Activated CD4-positive, alpha-beta T cell treated with anti-CD3 and anti-CD28 coated beads for 4 hours (primary cell): ENCODE measurements around the gene LCP1.

ENCODE experiments used
- DNase-seq, 2 donors: peaks; one replicate each; pipeline ENCODE4 v3.0.0-alpha.2; 2020

Gene LCP1

DNA sequence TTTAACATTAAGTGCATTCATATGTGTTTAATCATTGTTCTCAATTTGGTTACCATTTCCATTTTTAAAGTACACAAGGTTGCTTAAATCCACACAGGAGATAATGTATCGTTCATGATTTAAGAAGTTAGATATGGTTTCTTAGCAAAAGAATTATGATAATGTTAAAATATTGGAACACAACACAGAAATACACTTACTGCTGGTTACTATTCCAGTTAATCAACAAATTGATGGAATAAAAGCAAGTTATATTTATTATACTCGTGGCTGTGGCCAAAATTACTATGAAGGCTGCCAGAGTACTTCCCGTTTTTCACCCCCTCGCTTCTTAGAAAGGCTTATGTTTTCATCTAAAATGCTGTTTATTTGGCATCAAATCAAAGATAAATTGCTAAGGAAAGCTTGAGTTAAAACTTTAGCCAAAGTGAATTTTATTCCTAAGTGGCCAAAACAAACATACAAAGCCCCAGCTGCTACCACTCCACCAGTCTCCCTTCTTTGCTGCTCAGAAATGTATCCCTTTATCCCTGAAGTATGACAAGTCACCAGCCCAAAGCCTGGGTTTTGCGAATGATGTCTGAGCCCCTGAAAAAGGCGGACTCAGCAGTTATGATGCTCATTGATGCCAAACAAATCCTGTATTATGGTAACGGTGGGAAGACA is 27.7 kb downstream of the LCP1 start:
- no peak for DNase-seq

DNA sequence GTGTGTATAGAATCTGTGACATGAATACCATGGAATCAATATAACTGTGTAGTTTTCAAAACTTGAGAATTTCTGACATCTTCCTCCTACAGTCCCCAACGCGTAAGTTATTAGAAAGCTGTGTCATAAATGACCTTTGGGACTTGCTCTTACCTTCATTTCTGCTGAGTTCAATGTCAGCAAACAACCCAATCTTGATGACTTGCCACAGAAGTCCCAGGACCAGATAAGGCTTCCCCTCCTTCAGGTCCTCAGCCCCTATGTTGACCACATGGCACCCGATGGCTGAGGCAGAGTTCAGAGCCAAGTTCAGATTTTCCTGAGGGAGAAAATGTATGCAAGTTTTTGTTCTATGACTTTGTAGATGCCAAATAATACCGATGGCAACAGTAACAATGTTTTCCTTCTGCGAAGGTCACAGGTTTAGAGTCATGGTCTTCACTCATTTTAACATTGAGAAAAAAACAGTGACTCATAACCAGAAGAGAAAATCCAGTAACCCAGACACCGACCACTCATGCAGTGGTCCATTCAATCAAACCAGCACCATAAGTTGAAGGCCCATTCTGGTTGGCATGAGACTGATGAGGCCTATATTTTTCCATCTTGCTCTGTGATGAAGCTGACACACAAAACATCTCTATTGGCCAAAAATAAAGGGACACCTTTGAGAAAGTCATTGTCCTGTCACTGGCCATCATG is 29.2 kb downstream of the LCP1 start:
- DNase-seq, result no peak

DNA sequence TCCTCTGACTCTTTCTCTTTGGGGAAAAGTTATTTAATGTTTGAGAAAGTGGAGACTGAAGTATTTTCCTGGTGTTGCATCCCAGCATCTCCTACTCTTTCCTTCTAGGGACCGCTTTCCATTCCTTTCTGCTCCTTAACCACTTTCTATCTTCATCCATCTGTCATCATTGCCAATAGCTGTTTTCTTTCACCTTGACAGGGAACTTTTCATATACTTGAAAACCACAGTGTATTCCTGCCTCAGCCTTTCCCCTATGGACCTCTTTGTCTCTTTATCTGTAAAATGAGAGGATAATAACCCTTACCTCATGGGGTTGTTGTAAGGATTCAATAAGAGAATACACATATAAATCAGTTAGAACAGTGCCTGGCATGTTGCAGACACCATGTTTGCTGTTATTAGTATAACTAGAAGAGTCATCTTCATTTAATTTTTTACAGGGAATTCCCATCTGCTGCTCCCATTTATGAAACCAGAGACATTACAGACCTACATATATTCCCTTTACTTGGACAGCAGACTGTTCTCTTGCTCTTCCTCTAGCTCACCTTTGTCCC is 31.8 kb downstream of the LCP1 start:
- no peak for DNase-seq

DNA sequence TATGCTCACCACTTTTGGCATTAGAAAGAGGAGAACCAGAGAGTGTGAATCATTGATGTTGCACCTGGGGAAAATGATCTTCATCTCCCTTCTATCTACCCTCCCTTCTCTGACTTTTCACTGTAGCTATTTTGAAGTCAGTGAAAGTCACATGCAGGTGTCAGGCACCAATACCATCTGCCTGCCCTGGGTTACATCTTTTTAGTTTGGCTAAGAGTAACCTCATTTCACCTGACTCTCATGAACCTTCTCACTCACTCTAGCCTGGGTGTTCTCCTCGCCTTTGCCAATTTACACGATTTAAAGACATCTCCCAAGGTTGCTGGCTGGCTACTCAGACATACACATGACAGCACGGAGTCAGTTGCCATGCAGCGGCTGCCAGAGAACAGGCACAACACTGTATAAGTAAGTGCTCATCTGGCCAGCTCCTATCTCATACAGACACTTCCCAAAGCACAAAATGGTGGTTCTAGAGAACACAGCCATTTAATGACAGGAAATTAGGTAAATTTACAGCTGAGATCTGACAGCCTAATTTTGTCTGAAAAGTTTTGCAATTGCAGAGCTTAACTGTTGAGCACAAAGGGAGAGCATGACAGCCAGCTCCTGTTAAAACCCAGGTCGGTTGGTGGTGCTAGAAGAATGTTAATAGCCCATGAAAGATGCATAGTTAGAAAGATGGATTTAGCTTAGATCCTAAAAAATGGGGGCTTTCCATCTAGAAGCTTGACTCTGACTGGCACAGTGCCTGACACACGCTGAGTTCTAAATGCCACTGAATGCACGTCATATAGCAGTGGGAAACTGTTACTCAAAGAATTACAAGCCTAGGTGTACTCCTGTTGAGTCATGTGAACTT is 32.5 kb downstream of the LCP1 start:
- peak in 1 of 2 donors; percentile 31 for DNase-seq

DNA sequence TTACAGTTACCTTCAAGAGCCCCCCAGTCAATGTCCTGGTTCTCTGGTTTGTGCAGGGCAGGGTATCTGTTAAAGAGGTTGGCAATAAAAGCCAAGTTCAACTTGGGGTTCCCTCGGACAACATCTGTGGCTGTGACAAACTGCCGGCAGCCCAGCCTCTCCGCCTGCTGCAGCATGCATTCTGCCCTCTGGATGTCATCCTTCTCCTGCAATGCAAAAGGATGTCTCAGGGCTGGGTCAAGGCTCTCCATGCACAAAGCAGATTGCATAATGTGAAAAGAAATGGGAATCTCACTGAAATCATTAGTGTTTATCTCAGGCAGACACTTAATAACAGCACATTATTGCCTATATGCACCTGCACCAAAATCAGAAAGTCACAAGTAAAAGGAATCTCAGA is 35.1 kb downstream of the LCP1 start:
- no peak for DNase-seq

DNA sequence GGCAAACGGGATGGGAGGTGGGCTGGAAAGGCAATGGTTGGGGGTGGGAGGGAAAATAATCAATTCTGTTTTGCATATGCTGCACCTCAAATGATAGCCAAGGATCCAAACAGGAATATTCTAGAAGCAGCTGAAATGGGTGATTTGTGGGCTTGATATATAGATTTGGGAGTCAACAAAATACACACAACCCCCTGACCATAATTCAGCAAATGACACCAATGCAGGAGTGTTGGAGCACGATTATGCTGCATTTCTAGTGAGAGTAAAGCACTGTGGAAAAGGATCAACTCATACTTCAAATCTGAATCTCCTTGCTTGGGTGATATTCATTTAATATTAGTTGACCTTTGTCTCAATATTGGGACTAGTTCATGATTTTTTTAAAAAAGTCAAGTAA is 36.0 kb downstream of the LCP1 start:
- DNase-seq, result no peak

DNA sequence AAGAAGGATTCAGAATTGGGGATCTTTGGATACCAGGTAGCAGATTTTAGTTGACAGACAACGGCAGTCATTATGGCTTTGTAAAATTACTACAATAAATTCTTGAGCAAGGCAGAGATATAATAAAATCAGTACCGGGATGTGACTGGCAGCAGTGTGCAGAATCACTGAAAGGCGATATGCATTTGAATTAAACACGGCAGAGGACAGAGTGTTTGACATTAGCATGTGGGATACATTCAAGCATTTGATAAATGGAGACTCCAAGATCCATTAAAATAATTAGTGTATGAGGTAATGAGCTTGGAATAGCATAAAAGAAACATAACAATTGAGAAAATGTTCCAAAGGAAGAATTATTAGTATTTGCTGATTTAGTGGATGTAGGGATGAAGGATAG is 36.8 kb downstream of the LCP1 start:
- DNase-seq, result no peak

DNA sequence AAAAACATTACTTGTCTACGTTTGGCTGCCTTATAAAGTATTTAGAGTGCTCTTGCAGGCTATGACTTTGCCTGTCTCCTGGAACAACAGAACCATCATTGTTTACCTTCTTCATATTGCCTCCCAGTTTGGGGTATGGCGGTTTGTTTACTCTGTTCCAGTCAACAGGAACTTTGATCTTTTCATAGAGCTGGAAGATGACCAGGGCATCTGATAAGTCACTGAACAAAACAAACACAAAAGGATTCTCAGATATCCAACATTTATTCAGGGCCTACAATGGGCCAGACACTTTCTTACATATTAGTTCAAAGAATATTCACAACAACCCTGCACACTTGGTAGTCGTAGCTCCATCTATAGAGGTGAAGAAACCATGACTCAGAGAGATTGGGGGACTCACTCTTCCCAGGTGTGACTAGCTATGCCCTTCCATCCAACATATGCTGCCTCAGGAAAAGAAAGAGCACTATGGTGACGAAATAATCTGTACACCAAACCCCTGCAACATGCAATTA is 38.7 kb downstream of the LCP1 start:
- DNase-seq, result no peak

DNA sequence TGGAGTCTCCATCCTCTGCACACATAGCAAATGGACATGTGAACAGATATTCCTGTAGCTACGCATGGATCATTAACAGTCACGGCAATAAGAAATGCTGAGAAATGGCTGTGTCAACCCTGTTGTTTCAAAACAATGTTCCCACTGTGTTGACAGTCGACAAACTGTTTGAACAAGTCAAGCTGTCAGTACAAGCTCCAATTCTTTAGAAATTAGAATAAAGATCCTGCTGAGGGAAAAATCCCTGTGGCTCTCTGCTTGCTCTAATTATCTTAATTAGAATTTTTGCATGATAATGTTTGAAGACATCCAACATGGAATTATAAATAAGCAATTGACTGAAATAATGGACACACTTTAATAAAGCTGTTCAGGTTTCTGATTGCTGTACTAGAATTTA is 39.2 kb downstream of the LCP1 start:
- DNase-seq, result no peak

DNA sequence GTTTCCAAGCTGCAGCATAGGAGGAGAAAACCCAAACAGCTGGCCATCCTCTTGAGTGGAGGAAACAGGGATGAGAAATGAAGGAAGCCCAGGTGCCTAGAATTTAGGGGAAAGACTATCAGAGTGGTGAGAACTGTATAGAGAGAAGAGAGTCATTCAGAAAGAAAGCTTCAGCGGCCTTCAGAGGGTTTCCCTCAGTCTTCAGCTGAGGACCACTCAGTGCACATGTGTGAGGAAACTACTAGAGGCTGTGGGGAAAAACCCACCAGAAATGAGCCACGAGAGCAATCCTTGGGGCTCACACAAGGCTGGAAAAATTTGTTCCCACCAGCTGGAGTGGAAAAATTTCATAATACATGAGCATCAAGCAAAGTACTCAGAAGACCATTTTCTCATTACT is 41.9 kb downstream of the LCP1 start:
- DNase-seq, result no peak

DNA sequence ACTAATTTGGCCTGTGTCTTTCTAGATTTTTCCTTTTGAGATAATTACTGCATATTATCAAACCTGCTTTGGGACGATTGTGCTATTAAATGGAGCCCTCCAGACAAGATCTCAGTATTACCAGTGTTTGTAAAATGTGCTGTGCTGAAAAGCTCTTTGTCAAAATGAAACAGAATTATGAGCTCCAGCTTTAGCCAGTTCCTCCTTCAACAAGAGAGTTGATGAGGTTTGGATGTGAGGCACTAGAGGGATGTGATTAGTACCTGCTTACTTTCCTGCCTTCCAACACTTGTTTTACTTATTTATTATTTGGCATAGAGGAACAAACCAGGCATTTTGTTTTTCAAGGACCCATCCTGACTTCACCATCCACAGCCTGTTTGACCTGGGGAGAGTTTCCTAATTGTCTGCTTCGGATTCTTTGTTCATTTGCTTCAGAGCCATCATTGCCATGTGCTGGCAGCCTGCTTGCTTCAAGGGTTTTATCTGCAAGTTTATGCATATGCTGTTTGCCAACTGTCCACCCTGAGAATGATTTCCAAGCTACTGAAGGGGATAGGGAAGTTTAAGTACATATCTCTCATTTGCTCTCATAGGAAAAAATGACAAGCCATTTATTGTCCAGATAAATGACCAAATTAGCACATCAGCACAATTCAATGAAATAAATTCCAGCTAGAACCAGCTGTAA is 44.2 kb downstream of the LCP1 start:
- no peak for DNase-seq

DNA sequence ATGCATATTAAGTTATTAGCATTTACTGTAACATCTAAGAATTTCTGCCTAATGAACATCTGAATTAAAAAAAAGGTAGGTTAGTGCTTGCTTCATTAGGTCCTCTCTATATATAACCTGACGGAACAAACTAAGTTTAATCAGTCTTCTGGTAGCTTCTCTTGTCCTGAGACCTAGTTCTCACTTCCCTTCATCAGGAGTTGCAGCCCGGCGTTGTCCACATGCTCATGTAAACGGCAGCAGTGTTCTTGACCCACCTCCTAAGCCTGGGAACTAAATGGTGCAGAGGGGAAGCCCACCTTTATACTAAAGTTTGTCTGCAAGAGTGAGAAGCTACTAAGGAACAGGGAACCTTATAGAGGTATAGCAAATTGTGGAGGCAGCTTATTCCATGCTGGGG is 45.3 kb downstream of the LCP1 start:
- no peak for DNase-seq

DNA sequence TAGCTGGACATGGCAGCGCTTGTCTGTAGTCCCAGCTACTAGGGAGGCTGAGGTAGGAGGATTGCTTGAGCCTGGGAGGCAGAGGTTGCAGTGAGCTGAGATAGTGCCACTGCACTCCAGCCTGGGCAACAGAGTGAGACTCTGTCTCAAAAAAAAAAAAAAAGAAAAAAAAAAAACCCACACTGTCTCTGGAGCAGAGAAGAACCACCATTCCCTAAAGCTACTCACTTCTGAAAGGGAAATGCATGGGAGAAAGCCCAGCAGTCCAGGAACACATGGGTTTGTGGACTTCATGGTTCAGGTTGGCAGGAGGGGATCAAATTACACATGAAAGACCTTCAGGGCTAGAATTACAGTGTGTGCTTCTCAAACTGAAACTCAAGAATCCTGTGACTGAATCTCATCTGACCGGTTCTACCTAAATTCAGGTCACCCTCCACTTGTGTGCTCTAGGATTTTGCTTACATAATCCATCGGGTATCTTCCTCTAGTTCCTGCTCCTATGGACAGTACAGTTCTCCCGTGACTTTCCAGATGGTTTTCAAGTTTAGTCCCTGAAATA is 46.9 kb downstream of the LCP1 start:
- no peak for DNase-seq

DNA sequence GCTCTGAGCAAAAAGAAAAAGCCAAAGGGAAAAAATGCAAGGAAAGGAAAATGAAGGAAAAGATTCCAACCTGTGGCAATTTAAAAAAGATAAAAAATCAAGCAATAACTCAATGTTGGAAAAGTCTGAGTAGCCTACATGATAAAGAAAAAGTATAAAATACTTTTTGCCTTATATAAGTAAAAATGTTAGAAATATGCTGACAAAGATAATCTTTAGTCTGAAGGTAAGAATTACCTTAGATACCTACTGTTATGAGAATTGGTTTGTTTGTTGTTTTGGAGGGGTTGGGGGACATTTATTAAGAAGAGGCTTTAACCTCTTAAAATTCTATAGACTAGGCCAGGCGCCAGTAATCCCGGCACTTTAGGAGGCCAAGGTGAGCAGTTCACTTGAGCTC is 47.5 kb downstream of the LCP1 start:
- no peak for DNase-seq

DNA sequence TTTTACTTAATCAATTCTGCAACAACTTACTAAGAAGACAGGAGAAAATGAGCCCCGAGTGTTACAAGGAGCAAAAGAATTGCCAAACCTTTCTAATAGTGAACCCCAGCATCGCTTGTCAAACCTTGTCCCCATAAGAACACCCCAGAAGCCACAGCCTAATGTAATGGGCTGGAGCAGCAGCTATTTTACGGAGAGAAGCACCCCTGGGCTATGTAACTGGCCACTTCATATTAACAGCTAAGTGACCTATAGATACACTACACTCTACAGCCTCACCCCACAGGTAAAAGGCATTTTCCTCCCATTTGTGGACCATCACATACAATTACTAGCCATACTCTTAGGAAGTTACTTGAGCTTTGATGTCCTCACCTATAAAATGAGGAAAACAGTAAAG is 49.9 kb downstream of the LCP1 start:
- no peak for DNase-seq

DNA sequence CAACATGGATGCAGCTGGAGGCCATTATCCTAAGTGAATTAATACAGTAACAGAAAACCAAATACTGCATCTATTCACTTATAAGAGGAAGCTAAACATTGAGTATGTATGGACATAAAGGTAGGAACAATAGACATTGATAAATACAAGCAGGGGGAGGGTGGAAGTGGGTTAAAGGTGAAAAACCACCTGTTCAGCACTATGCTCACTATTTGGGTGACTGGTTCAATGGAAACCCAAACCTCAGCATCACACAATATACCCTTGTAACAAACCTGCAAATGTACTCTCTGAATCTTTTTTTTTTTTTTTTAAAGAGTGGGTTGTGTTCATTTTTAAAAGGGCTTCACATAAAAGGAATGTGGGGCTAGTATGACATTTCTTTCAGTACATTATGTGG is 50.3 kb downstream of the LCP1 start:
- DNase-seq, result no peak

DNA sequence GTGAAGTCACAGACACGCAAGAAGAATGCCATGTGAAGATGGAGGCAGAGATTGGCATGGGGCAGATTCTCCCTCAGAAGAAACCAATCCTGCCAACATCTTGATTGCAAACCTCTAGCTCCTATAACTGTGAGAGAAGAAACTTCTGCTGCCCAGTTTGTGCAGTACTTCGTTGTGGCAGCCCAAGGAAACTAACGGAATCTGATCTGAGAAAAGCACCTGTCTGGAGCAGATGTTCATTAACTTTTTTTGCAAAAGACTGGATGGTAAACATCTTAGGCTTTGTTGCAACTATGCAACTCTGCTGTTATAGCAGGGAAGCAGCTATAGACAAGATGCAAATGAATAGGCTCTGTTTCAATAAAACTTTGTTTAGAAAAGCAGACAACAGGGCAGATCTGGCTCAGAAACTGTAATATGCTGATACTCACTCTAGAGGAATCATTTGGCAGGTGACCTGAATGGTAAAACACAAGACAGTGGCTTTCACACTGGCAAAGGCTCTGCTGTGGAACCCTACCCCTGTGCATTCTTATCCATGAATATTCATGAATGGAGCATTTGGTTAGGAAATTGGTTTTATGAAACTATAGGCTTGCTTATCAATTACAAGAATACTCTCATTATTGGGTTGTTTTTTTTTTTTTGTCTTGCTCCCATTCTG is 51.9 kb downstream of the LCP1 start:
- no peak for DNase-seq

DNA sequence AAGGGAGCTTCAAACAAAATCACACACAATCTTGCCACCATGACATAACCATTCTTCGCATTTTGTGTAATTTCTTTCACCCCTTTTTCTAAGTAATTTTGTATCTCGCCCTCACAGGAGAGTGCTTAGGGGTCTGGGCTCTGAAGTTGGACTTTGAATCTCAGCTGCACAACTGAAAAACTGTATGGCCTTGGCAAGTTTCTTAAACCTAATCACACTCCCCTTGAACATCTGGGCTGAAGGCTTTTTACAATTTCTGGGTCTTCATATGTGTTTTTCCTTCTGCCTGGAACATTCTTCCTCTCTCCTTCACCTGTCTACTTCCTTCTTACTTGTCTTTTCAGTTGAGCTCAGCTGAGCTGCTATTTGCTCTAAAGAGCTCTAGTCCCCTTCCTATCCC is 52.9 kb downstream of the LCP1 start:
- DNase-seq, result no peak

DNA sequence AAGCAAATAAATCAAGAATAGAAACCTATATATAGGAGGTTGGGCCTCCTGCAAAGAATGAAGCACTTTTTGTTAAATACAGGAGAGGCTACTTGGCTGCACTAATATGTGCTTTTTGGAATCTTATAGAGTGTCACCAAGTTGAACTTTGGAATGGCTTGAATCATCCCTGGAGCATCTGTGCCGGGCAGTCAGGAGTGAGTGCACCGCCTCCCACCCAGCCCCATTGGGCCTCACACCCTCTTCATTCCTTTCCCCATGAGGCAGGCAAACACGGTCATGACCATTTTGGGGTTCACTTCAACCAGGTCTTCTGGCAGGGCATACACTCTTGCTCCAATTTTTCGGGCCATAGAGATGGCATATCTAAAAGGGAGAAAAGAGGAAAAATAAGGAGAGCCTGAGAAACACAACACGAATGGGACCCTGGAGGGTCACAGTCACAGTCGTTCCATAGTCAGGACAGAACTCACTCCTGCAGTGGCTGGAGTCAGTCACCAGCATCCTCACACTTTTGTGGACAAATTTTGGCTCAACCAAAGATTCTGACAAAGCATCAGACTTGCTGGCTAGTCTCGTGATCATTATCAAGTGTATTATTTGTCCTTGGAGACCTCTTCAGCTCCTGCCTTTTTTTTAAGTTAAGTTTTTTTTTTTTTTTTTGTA is 54.5 kb downstream of the LCP1 start:
- DNase-seq, result no peak

DNA sequence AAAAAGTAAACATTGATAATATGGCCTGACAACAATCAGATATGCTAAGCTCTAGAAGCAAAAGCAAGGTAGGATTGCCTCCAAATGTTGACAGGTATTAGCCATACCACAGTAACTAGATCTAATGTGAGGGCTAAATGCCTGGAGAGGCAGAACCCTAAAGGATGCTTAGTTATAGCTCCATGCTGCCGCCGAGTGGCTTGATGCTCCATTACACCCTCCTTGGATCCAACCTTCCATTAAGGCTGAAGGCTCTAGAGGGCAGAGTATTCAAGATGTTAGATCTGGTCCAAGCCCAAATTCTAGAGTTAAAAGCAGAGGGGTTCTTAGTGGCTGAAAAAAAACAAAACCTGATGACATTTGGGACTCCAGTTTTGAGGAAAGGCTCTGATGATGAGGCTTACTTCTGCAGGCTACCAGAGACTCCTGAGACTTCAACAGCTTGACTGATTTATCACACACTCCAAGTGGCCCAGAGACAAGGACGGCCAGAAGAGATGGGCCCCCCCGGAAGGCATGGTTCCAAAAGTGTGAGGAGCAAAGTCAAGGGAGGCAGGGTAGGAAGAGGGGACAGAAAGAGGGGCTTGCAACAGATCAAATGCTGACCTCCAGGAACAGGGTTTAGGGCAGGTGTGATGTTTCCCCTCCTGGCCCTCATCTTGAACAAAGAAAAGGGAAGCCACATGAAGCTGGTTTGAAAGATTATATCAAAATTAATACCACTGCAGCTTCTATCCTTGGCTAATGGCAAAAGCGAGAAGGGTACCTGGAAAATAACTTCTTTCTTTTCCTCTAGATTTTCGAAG is 55.2 kb downstream of the LCP1 start:
- peak; percentile 51 to 68 for DNase-seq
